ENCODE results near the gene PTGR1. TPM values are rescaled to one million over a fixed set of nuclear protein-coding genes. Genes with fewer than 3 reads are reported as not detected.

PTGR1 gene
- polyA plus RNA-seq, 1 donor (not counting 4 experiments of a cell fraction or from before 2014, with no cell fraction given) = 66.0 TPM

DNA sequence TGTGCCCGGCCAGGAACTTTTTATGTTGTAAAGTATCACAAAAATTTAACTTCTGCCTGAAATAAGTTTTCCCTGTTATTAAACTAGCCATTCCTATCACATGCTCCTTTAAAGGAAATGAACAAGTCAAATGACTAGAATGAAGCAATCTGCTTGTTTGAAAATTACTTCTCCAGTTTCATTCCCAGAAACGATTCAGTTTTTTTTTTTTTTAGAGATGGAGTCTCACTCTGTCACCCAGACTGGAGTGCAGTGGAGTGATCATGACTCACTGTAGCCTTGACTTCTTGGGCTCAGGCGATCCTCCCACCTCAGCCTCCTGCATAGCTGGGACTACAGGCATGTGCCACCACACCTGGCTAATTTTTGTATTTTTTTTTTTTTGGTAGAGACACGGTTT is 48.6 kb upstream of the PTGR1 start:
- Histone ChIP-seq H3K4me3 (ENCODE audit: control insufficient read depth in 2 of 3, extremely low read depth in 1 of 3, insufficient read depth in 2 of 3, low read depth in 1 of 3, low read length in 3 of 3) (no peak overlapping the region), H4K20me1 (ENCODE audit: control insufficient read depth, extremely low read depth, insufficient read depth, low read length) (no peaks in the 10 kb centered on the region), H3K36me3 (ENCODE audit: control insufficient read depth in 2 of 2, extremely low read depth in 1 of 2, insufficient read depth in 2 of 2, low read length in 2 of 2) (peaks cover 13 to 28% of the 10 kb centered on the region in 2 experiments), H3K27me3 (ENCODE audit: control insufficient read depth, extremely low read depth, insufficient read depth, low read length) (no peaks in the 10 kb centered on the region), H2AFZ (ENCODE audit: control insufficient read depth, low read length) (no peak overlapping the region), H3K9ac (ENCODE audit: control insufficient read depth, extremely low read depth, insufficient read depth, low read length) (no peak overlapping the region), H3K79me2 (ENCODE audit: control insufficient read depth, insufficient read depth, low read length) (peaks cover 14% of the 10 kb centered on the region), H3K9me3 (ENCODE audit: control insufficient read depth, low read depth, low read length) (no peaks in the 10 kb centered on the region), H3K4me1 (ENCODE audit: control insufficient read depth, extremely low read depth, insufficient read depth, low read length) (no peaks in the 10 kb centered on the region), H3K4me2 (ENCODE audit: control insufficient read depth, extremely low read depth, insufficient read depth, low read depth, low read length) (no peak overlapping the region), H3K27ac (ENCODE audit: control insufficient read depth, insufficient read depth, low read length) (no peak overlapping the region), H3K9me1 (ENCODE audit: control insufficient read depth, extremely low read depth, insufficient read depth, low read length) (peaks cover 2% of the 10 kb centered on the region)
- FAIRE-seq (no peak), DNase-seq (ENCODE audit: low read depth, low spot score) (no peak)
- TF ChIP-seq CTCF (optimal IDR thresholded peaks at IDR 0.05 in 1 of 3, IDR thresholded peaks at IDR 0.05 in 1 of 3, conservative IDR thresholded peaks at IDR 0.05 in 1 of 3; ENCODE audit: extremely low read depth in 1 of 3, insufficient read depth in 2 of 3, low read length in 3 of 3) = no peak
- TF ChIP-seq EZH2 (IDR thresholded peaks at IDR 0.05; ENCODE audit: low read length) = no peak
- dilution Hi-C loops (cut with MboI; ENCODE audit: extremely low pct_ligation_motif_present, low sequenced_read_pairs) = no loop called here

DNA sequence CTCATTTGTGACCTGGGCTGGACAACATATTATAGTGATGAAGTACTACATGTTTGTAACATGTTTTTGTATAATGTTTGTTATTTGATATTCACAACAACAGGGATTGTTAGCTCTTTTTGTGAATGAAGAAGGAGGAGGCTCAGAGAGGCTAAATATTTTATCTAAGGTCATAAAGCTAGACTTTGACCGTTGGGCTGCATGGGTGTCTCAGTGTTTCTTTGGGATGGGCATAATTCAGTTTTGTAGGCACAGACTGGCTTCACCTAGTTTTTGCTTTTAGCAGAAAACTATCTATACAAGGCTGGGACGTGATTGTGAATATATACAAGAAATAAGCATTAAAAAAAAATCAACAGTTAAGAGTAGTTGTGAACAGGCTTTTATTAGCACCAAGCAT is 47.0 kb upstream of the PTGR1 start:
- peaks cover 2% of the 10 kb centered on the region for H3K9me1 ChIP-seq (ENCODE audit: control insufficient read depth, extremely low read depth, insufficient read depth, low read length)
- FAIRE-seq = no peak
- H3K4me1 ChIP-seq (ENCODE audit: control insufficient read depth, extremely low read depth, insufficient read depth, low read length) = no peaks in the 10 kb centered on the region
- no peak for DNase-seq (ENCODE audit: low read depth, low spot score)
- H3K36me3 ChIP-seq (ENCODE audit: control insufficient read depth in 2 of 2, extremely low read depth in 1 of 2, insufficient read depth in 2 of 2, low read length in 2 of 2) = peaks cover 13 to 28% of the 10 kb centered on the region in 2 experiments
- no peak overlapping the region for H3K4me3 ChIP-seq (ENCODE audit: control insufficient read depth in 2 of 3, extremely low read depth in 1 of 3, insufficient read depth in 2 of 3, low read depth in 1 of 3, low read length in 3 of 3)
- H3K4me2 ChIP-seq (ENCODE audit: control insufficient read depth, extremely low read depth, insufficient read depth, low read depth, low read length) = no peak overlapping the region
- H3K9ac ChIP-seq (ENCODE audit: control insufficient read depth, extremely low read depth, insufficient read depth, low read length) = no peak overlapping the region
- H4K20me1 ChIP-seq (ENCODE audit: control insufficient read depth, extremely low read depth, insufficient read depth, low read length) = no peaks in the 10 kb centered on the region
- no peaks in the 10 kb centered on the region for H3K9me3 ChIP-seq (ENCODE audit: control insufficient read depth, low read depth, low read length)
- dilution Hi-C loops (cut with MboI; ENCODE audit: extremely low pct_ligation_motif_present, low sequenced_read_pairs) = no loop called here
- H3K27me3 ChIP-seq (ENCODE audit: control insufficient read depth, extremely low read depth, insufficient read depth, low read length) = no peaks in the 10 kb centered on the region
- H2AFZ ChIP-seq (ENCODE audit: control insufficient read depth, low read length) = no peak overlapping the region
- H3K79me2 ChIP-seq (ENCODE audit: control insufficient read depth, insufficient read depth, low read length) = peaks cover 18% of the 10 kb centered on the region
- TF ChIP-seq CTCF (optimal IDR thresholded peaks at IDR 0.05 in 1 of 3, IDR thresholded peaks at IDR 0.05 in 1 of 3, conservative IDR thresholded peaks at IDR 0.05 in 1 of 3; ENCODE audit: extremely low read depth in 1 of 3, insufficient read depth in 2 of 3, low read length in 3 of 3) (no peak), EZH2 (IDR thresholded peaks at IDR 0.05; ENCODE audit: low read length) (no peak)
- no peak overlapping the region for H3K27ac ChIP-seq (ENCODE audit: control insufficient read depth, insufficient read depth, low read length)
